GM23248 (cell line): ENCODE results near the gene KEAP1.

ENCODE experiments used
- EZH2 ChIP-seq: fragments of 200-600 bp; sonication (generic); IDR thresholded peaks from 2 replicates; pipeline ENCODE4 v1.6.1; 2018; ENCODE audit warnings: antibody characterized with exemption, mild to moderate bottlenecking; ENCODE audit not compliant: insufficient read depth, poor library complexity, severe bottlenecking
- EZH2phosphoT487 ChIP-seq: fragments of 200-600 bp; sonication (generic); IDR thresholded peaks from 2 replicates; pipeline ENCODE4 v1.6.1; 2018; ENCODE audit warnings: antibody characterized with exemption, moderate library complexity, mild to moderate bottlenecking, low read depth; ENCODE audit not compliant: insufficient read depth

- TF ChIP-seq EZH2 (no peak), EZH2phosphoT487 (no peak)
These were observed 46.6 kb upstream of the KEAP1 start for GRCh38 chr19:10549733-10550132.
